GM12873 (cell line): ENCODE measurements around the gene SLC28A3.

Experiments
- CTCF ChIP-seq: IDR thresholded peaks from 2 replicates; pipeline ENCODE4 v1.5.1; 2012; ENCODE audit warnings: low read depth, mild to moderate bottlenecking, moderate library complexity, low read length, control low read depth; ENCODE audit not compliant: insufficient read depth; ENCODE audit errors: missing control alignments

SLC28A3 gene

GRCh38 chr9:84340535-84340934 lies at the start of gene SLC28A3:
SLC28A3 (minus strand) TSS chr9:84340758; CDS start chr9:84340633, 125 bp downstream.
- no peak for TF ChIP-seq CTCF

- TF ChIP-seq CTCF: no peak
These were observed 47.3 kb upstream of the SLC28A3 start for GRCh38 chr9:84387821-84388220.

GRCh38 chr9:84386753-84387152 lies 46.2 kb upstream of the SLC28A3 start:
- no peak for TF ChIP-seq CTCF

- no peak for TF ChIP-seq CTCF
These were observed 45.0 kb upstream of the SLC28A3 start for GRCh38 chr9:84385386-84386040.

GRCh38 chr9:84384617-84385016 lies 44.1 kb upstream of the SLC28A3 start:
- no peak for TF ChIP-seq CTCF

GRCh38 chr9:84383178-84383577 lies 42.6 kb upstream of the SLC28A3 start:
- no peak for TF ChIP-seq CTCF

- TF ChIP-seq CTCF: no peak
These were observed 42.2 kb upstream of the SLC28A3 start for GRCh38 chr9:84382720-84383119.
